H1 (cell line): ENCODE measurements around the gene GALNT7. TPM values are rescaled to one million over a fixed set of nuclear protein-coding genes. Genes with fewer than 3 reads are reported as not detected.

Experiments
- ATF3 ChIP-seq: IDR thresholded peaks from 2 replicates; pipeline ENCODE4 v1.6.1; 2011; ENCODE audit warnings: low read depth, mild to moderate bottlenecking, low read length; ENCODE audit not compliant: insufficient read depth
- CEBPB ChIP-seq: IDR thresholded peaks from 2 replicates; pipeline ENCODE4 v1.6.1; 2012; ENCODE audit warnings: low read depth, low read length
- CHD2 ChIP-seq: IDR thresholded peaks from 2 replicates; pipeline ENCODE4 v1.6.1; 2012; ENCODE audit warnings: low read length, improper control_type of control experiment
- EGR1 ChIP-seq: IDR thresholded peaks from 2 replicates; pipeline ENCODE4 v1.6.1; 2011; ENCODE audit warnings: low read depth, low read length, borderline replicate concordance
- JUN ChIP-seq: IDR thresholded peaks from 2 replicates; pipeline ENCODE4 v1.6.1; 2011; ENCODE audit warnings: low read depth, mild to moderate bottlenecking, improper control_type of control experiment, low read length
- MAX ChIP-seq: IDR thresholded peaks from 2 replicates; pipeline ENCODE4 v1.6.1; 2012; ENCODE audit warnings: inconsistent platforms
- RBBP5 ChIP-seq: IDR thresholded peaks from 2 replicates; pipeline ENCODE4 v1.7.1; 2012; ENCODE audit warnings: low read depth, mild to moderate bottlenecking, inconsistent platforms, low read length, moderate library complexity, borderline replicate concordance
- polyA plus RNA-seq, 7 experiments: library from polyadenylated mRNA; depleted of rRNA in 3 of 7; stranded (reverse) in 5 of 7; unstranded in 2 of 7; fragments of >200 nt in 5 of 7; fragments of 200-250 nt in 2 of 7; gene quantifications; 1 replicate in 5 of 7; 2 replicates in 1 of 7; 4 replicates in 1 of 7; pipeline versions ENCODE4 v1.2.1 to v1.2.3, GENCODE V29; 2011 to 2013; ENCODE audit warnings: missing spikeins in 2 of 7, mixed read lengths in 2 of 7
- total RNA-seq: library from RNA; stranded (reverse); fragmentation: NEBNext Ultra II Directional; extraction: Animal tissue kit (Norgen Biotek cat#: 25700); gene quantifications from 2 replicates; pipeline ENCODE4 v1.2.1, GENCODE V29; 2021

Gene GALNT7
- total and polyA plus RNA-seq, 2 of the 8 experiments (the other 6 are each of a cell fraction or from before 2014, with no cell fraction given): 22.4 to 85.5 TPM

- TF ChIP-seq RBBP5 (no peak), MAX (no peak), CEBPB (no peak), CHD2 (no peak), ATF3 (no peak), EGR1 (no peak), JUN (no peak)
These were observed 96.1 kb downstream of the GALNT7 start (continued) for GRCh38 chr4:173264684-173265185.
